Transverse colon (tissue), 4 donors: ENCODE data around the gene LRPAP1. TPM values are rescaled to one million over a fixed set of nuclear protein-coding genes. Genes with fewer than 3 reads are reported as not detected.

Experiments
- DNase-seq: peaks from one replicate; pipeline ENCODE4 v3.0.0-alpha.2; 2019
- H3K27ac ChIP-seq, 4 donors: fragments of 200-600 bp; sonication (generic); 2 replicates each; pipeline ENCODE4 v1.5.1; 2016 to 2018; ENCODE audit warnings: inconsistent platforms in 4 of 4
- H3K27me3 ChIP-seq: fragments of 200-600 bp; sonication (generic); 2 replicates; pipeline ENCODE4 v1.5.1; 2017; ENCODE audit warnings: inconsistent platforms
- H3K36me3 ChIP-seq, 4 donors: fragments of 200-600 bp; sonication (generic); 2 replicates each; pipeline ENCODE4 v1.5.1; 2017 to 2019; ENCODE audit warnings: inconsistent platforms in 4 of 4
- H3K4me1 ChIP-seq, 4 donors: fragments of 200-600 bp; sonication (generic); 2 replicates each; pipeline ENCODE4 v1.5.1; 2017 to 2020; ENCODE audit warnings: inconsistent platforms in 4 of 4
- H3K4me3 ChIP-seq, 4 donors: fragments of 200-600 bp; sonication (generic); 1 replicate in 1 of 4; 2 replicates in 3 of 4; pipeline versions ENCODE4 v1.5.1 to v1.6.1; 2017 to 2019; ENCODE audit warnings: inconsistent platforms in 4 of 4
- H3K9me3 ChIP-seq, 2 donors: fragments of 200-600 bp; sonication (generic); 2 replicates each; pipeline ENCODE4 v1.5.1; 2017 to 2019; ENCODE audit warnings: inconsistent platforms in 2 of 2
- EP300 ChIP-seq: sonication (generic); formaldehyde crosslinking; IDR thresholded peaks from one replicate; pipeline ENCODE4 v1.6.1; 2017; ENCODE audit warnings: antibody characterized with exemption, low read depth
- POLR2A ChIP-seq: fragments of 450-650 bp; IDR thresholded peaks from one replicate; pipeline ENCODE4 v1.6.1; 2016; ENCODE audit warnings: antibody characterized with exemption, mild to moderate bottlenecking, moderate library complexity
- POLR2AphosphoS5 ChIP-seq, 3 donors: sonication (generic); formaldehyde crosslinking; IDR thresholded peaks; one replicate each; pipeline ENCODE4 v1.6.1; 2016; ENCODE audit warnings: antibody characterized with exemption in 3 of 3
- WGBS, 2 donors: methylation state at CpG; one replicate each; pipeline ENCODE4 v1.1.5; 2018; ENCODE audit warnings: low coverage in 1 of 2; 5-methylcytosine and 5-hydroxymethylcytosine counted together
- in situ Hi-C, 4 donors: fragments of 200-750 bp; cut with MboI; loops; one replicate each; pipeline versions ENCODE4 v1.15.0 to v1.15.1; 2017; ENCODE audit warnings: low sequenced_read_pairs in 3 of 4, low pct_ligation_motif_present in 1 of 4, low pct_unique_long_range_greater_than_20kb in 1 of 4
- intact Hi-C: fragments of 100-400 bp; cut with DNase I; formaldehyde crosslinking; loops from one replicate; pipeline ENCODE4 v1.15.1; 2023; ENCODE audit warnings: low total_unique reads
- total RNA-seq, 4 donors: library from RNA; depleted of rRNA; stranded (reverse); fragments of >200 nt; gene quantifications; one replicate each; pipeline ENCODE4 v1.1.0, GENCODE V29; 2016
- TF ChIP-seq, protein P1 (sequence below), 5 experiments: fragments of 200-600 bp in 3 of 5; fragments of 450-650 bp in 2 of 5; sonication (generic) in 3 of 5; IDR thresholded peaks; 1 replicate in 2 of 5; 2 replicates in 3 of 5; pipeline ENCODE4 v1.5.1; 2016 to 2017; ENCODE audit warnings: antibody characterized with exemption in 5 of 5, inconsistent platforms in 3 of 5, mild to moderate bottlenecking in 2 of 5, moderate library complexity in 1 of 5

Gene LRPAP1
- total RNA-seq, 4 donors from 2014 or later = 98.6 to 140 (median 115) TPM

DNA sequence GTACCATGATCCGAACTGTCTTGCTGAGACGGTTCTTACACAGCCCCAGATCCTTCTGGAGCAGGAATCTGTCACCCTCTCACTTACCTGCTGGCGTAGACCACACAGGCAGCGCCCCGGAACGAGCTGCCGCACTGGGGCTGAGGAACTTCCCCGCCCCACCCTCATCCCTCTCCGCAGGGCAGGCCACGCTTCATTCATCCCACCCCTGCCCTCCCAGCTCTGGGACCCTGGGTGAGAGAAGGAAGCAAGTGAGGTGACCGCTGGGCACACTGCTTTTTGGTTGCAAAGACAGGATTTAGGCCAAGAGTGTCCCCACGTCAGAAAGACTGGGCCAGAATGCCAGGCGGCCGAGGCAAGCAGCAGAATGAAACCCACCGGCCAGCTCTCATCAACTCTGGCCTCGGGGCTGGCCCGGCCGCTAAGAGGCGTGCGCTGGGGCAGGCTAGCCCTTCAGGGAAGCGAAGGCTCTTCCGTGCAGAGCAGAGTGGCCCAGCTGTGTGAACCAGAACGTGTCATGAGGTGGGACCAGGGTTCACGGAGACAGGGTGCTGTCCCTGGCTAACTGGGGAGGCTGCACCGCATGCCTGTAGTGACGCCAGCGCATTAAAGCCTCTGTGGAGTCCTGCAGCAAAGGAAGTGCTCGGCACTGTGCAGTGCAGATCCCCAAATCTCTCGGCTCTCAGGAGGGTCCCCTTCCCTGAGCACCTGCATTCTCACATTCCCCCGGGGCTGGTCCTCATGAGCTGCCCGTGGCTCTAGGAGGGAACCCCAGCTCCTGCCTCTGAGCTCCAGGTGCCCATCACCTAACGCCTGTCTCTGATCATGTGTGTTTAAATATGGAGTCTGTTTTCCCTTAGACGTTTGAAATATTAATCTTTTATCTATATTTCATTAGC is 6.4 kb downstream of the LRPAP1 start:
- DNase-seq = no peak
- Histone ChIP-seq H3K9me3 (no peaks in the 10 kb centered on the region), H3K27me3 (no peaks in the 10 kb centered on the region), H3K4me1 (peaks cover 5 to 13% (median 8%) of the 10 kb centered on the region in 4 donors), H3K27ac (no peak overlapping the region), H3K36me3 (peaks cover 0 to 19% (median 11%) of the 10 kb centered on the region in 4 donors), H3K4me3 (no peak overlapping the region)
- intact Hi-C loops = no loop called here
- in situ Hi-C loops = no loop called here
- 68 to 89% methylated on average over 4 to 32 of the region's 33 CpGs for WGBS, 2 donors
- TF ChIP-seq POLR2A (no peak), POLR2AphosphoS5 (IDR thresholded peaks at IDR 0.05) (no peak), EP300 (no peak)
- TF ChIP-seq, protein P1, sequence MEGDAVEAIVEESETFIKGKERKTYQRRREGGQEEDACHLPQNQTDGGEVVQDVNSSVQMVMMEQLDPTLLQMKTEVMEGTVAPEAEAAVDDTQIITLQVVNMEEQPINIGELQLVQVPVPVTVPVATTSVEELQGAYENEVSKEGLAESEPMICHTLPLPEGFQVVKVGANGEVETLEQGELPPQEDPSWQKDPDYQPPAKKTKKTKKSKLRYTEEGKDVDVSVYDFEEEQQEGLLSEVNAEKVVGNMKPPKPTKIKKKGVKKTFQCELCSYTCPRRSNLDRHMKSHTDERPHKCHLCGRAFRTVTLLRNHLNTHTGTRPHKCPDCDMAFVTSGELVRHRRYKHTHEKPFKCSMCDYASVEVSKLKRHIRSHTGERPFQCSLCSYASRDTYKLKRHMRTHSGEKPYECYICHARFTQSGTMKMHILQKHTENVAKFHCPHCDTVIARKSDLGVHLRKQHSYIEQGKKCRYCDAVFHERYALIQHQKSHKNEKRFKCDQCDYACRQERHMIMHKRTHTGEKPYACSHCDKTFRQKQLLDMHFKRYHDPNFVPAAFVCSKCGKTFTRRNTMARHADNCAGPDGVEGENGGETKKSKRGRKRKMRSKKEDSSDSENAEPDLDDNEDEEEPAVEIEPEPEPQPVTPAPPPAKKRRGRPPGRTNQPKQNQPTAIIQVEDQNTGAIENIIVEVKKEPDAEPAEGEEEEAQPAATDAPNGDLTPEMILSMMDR (IDR thresholded peaks at IDR 0.05) = no peak

GRCh38 chr4:3524920-3525319 is 7.3 kb downstream of the LRPAP1 start:
- in situ Hi-C loops = no loop called here
- intact Hi-C loops = no loop called here
- Histone ChIP-seq H3K4me3 (no peak overlapping the region), H3K9me3 (no peaks in the 10 kb centered on the region), H3K27me3 (no peaks in the 10 kb centered on the region), H3K27ac (no peak overlapping the region), H3K36me3 (peaks cover 0 to 20% (median 13%) of the 10 kb centered on the region in 4 donors), H3K4me1 (peaks cover 0 to 5% (median 0%) of the 10 kb centered on the region in 4 donors)
- DNase-seq = no peak
- no peak for TF ChIP-seq POLR2AphosphoS5 (IDR thresholded peaks at IDR 0.05)
- TF ChIP-seq, protein P1 (IDR thresholded peaks at IDR 0.05) = no peak
- TF ChIP-seq EP300 = no peak
- TF ChIP-seq POLR2A = no peak
- WGBS, 2 donors = 90% methylated on average over 5 to 19 of the region's 19 CpGs

DNA sequence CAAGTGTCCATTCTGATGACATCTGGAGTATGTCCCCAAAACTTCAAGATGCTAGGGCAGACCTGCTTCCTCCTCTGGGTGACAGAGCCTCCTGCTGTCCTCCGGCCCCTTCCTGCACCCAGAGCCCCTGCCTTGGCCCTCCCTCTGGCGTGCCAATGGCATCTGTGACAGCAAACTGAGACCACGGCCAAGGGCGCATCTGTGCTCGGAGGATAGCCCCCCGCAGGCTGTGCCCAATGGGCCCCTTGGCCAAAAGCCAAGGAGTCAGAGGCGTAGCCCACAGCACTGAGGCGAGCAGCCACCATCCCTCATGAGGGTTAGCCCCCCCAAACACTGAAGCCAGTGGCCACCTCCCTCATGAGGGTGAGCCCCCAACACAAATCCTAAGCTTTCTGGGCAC is 7.9 kb downstream of the LRPAP1 start:
- no peaks in the 10 kb centered on the region for H3K27me3 ChIP-seq
- in situ Hi-C loops = no loop called here
- no peak overlapping the region for H3K27ac ChIP-seq
- H3K36me3 ChIP-seq = peaks cover 0 to 26% (median 15%) of the 10 kb centered on the region in 4 donors
- no peak overlapping the region for H3K4me3 ChIP-seq
- H3K4me1 ChIP-seq = no peaks in the 10 kb centered on the region
- H3K9me3 ChIP-seq = no peaks in the 10 kb centered on the region
- no peak for DNase-seq
- TF ChIP-seq, protein P1 (IDR thresholded peaks at IDR 0.05) = no peak
- TF ChIP-seq EP300 = no peak
- no peak for TF ChIP-seq POLR2AphosphoS5 (IDR thresholded peaks at IDR 0.05)
- no peak for TF ChIP-seq POLR2A
- intact Hi-C loops = no loop called here
- 100% methylated on average over 8 of the region's 8 CpGs; no CpG with 5 or more reads in 1 of the 2 donors for WGBS, 2 donors

- Histone ChIP-seq H3K27me3 (no peaks in the 10 kb centered on the region), H3K9me3 (no peaks in the 10 kb centered on the region), H3K27ac (no peak overlapping the region), H3K36me3 (peaks cover 0 to 31% (median 16%) of the 10 kb centered on the region in 4 donors), H3K4me3 (no peak overlapping the region), H3K4me1 (no peaks in the 10 kb centered on the region)
- 90 to 100% methylated on average over 8 to 19 of the region's 24 CpGs for WGBS, 2 donors
- intact Hi-C loops (no loop called here), in situ Hi-C loops (no loop called here)
- TF ChIP-seq POLR2AphosphoS5 (IDR thresholded peaks at IDR 0.05) = no peak
- no peak for TF ChIP-seq EP300
- TF ChIP-seq, protein P1 (IDR thresholded peaks at IDR 0.05) = no peak
- no peak for TF ChIP-seq POLR2A
- DNase-seq = no peak
Measured at GRCh38 chr4:3523628-3524221, 8.5 kb downstream of the LRPAP1 start.
